Testis (tissue), 3 donors: ENCODE measurements around the gene DPH2. TPM values are rescaled to one million over a fixed set of nuclear protein-coding genes. Genes with fewer than 3 reads are reported as not detected.

Source experiments
- DNase-seq: peaks from one replicate; pipeline ENCODE4 v3.0.0-alpha.2; 2019
- H3K27ac ChIP-seq, 2 donors: fragments of 200-600 bp; sonication (generic); one replicate each; pipeline ENCODE4 v1.5.1; 2019
- H3K27me3 ChIP-seq: fragments of 200-600 bp; sonication (generic); one replicate; pipeline ENCODE4 v1.5.1; 2019
- H3K36me3 ChIP-seq: fragments of 200-600 bp; sonication (generic); one replicate; pipeline ENCODE4 v1.5.1; 2017; ENCODE audit warnings: low read depth; ENCODE audit errors: missing control alignments
- H3K4me1 ChIP-seq: fragments of 200-600 bp; sonication (generic); one replicate; pipeline ENCODE4 v1.5.1; 2019
- H3K4me3 ChIP-seq, 2 donors: fragments of 200-600 bp; sonication (generic); one replicate each; pipeline ENCODE4 v1.5.1; 2017 to 2019
- H3K9me3 ChIP-seq: fragments of 200-600 bp; sonication (generic); one replicate; pipeline ENCODE4 v1.5.1; 2017
- CTCF ChIP-seq, 3 experiments: fragments of 450-650 bp in 2 of 3; fragments of 200-600 bp in 1 of 3; sonication (generic) in 1 of 3; IDR thresholded peaks; one replicate each; pipeline ENCODE4 v1.5.1; 2016 to 2019; ENCODE audit warnings: antibody characterized with exemption in 3 of 3, mild to moderate bottlenecking in 2 of 3, moderate library complexity in 1 of 3
- POLR2A ChIP-seq: fragments of 450-650 bp; IDR thresholded peaks from one replicate; pipeline ENCODE4 v1.6.1; 2017; ENCODE audit warnings: antibody characterized with exemption, mild to moderate bottlenecking, moderate library complexity
- WGBS, 2 donors: methylation state at CpG; one replicate each; pipeline ENCODE4 v1.1.5; 2018; 5-methylcytosine and 5-hydroxymethylcytosine counted together
- intact Hi-C: fragments of 100-400 bp; cut with DNase I; formaldehyde crosslinking; loops from one replicate; pipeline ENCODE4 v1.15.1; 2023; ENCODE audit warnings: low total_unique reads
- polyA plus RNA-seq: library from polyadenylated mRNA; stranded (reverse); fragments of 350-450 nt; fragmentation: Illumina TruSeq; extraction: RNeasy Lipid Tissue Mini Kit (QIAGEN cat#74804); gene quantifications from one replicate; pipeline ENCODE4 v1.2.3, GENCODE V29; 2014; ENCODE audit warnings: low read depth, low replicate concordance; ENCODE audit not compliant: insufficient read depth
- total RNA-seq, 2 donors: library from RNA; depleted of rRNA; stranded (reverse); fragments of >200 nt; gene quantifications; one replicate each; pipeline ENCODE4 v1.2.3, GENCODE V29; 2016

DPH2 gene
- total and polyA plus RNA-seq, 3 donors from 2014 or later, result 27.6 to 44.7 (median 39.4) TPM

GRCh38 chr1:43947874-43948437, 21.9 kb upstream of the DPH2 start:
- intact Hi-C loops, result no loop called here
- H3K4me3 ChIP-seq, result peak overlapping the region; percentile 68 to 86
- no peak overlapping the region for H3K27ac ChIP-seq
- TF ChIP-seq CTCF (IDR thresholded peaks at IDR 0.05) (no peak), POLR2A (no peak)
- no peaks in the 10 kb centered on the region for H3K27me3 ChIP-seq
- no peaks in the 10 kb centered on the region for H3K36me3 ChIP-seq
- H3K4me1 ChIP-seq, result peaks cover 21% of the 10 kb centered on the region
- WGBS, 2 donors, result 16 to 17% methylated on average over 3 of the region's 3 CpGs
- no peak for DNase-seq
- no peaks in the 10 kb centered on the region for H3K9me3 ChIP-seq

GRCh38 chr1:43949678-43950077, 20.1 kb upstream of the DPH2 start:
- intact Hi-C loops, result no loop called here
- TF ChIP-seq CTCF (IDR thresholded peaks at IDR 0.05) (no peak), POLR2A (no peak)
- H3K4me3 ChIP-seq, result no peak overlapping the region
- H3K4me1 ChIP-seq, result peaks cover 21% of the 10 kb centered on the region
- H3K9me3 ChIP-seq, result no peaks in the 10 kb centered on the region
- no peak for DNase-seq
- no peaks in the 10 kb centered on the region for H3K36me3 ChIP-seq
- WGBS, 2 donors, result 82 to 85% methylated on average over 5 to 13 of the region's 13 CpGs
- no peak overlapping the region for H3K27ac ChIP-seq
- no peaks in the 10 kb centered on the region for H3K27me3 ChIP-seq

- WGBS, 2 donors, result 89 to 92% methylated on average over 3 to 4 of the region's 4 CpGs
Observed at GRCh38 chr1:43951021-43951985, 18.5 kb upstream of the DPH2 start.

GRCh38 chr1:43952731-43953346, 17.0 kb upstream of the DPH2 start:
- intact Hi-C loops, result no loop called here
- H3K27ac ChIP-seq, result no peak overlapping the region
- no peaks in the 10 kb centered on the region for H3K9me3 ChIP-seq
- WGBS, 2 donors, result 66 to 73% methylated on average over 8 of the region's 8 CpGs
- no peak for TF ChIP-seq CTCF (IDR thresholded peaks at IDR 0.05)
- TF ChIP-seq POLR2A, result no peak
- no peak overlapping the region for H3K4me3 ChIP-seq
- DNase-seq, result no peak
- H3K4me1 ChIP-seq, result peaks cover 8% of the 10 kb centered on the region
- H3K36me3 ChIP-seq, result no peaks in the 10 kb centered on the region
- H3K27me3 ChIP-seq, result no peaks in the 10 kb centered on the region

More at GRCh38 chr1:43951021-43951985, 18.5 kb upstream of the DPH2 start:
- Histone ChIP-seq H3K4me3 (no peak overlapping the region), H3K36me3 (no peaks in the 10 kb centered on the region), H3K27me3 (no peaks in the 10 kb centered on the region), H3K9me3 (no peaks in the 10 kb centered on the region), H3K27ac (no peak overlapping the region), H3K4me1 (peaks cover 15% of the 10 kb centered on the region)
- intact Hi-C loops, result no loop called here
- DNase-seq, result no peak
- TF ChIP-seq POLR2A (no peak), CTCF (IDR thresholded peaks at IDR 0.05) (no peak)
